Amniotic stem cell (primary cell): ENCODE measurements around the gene KCNMA1.

ENCODE experiments used
- DNase-seq: peaks from one replicate; lab custom pipeline; 2025; lab: John Stamatoyannopoulos, UW

Gene KCNMA1

DNA sequence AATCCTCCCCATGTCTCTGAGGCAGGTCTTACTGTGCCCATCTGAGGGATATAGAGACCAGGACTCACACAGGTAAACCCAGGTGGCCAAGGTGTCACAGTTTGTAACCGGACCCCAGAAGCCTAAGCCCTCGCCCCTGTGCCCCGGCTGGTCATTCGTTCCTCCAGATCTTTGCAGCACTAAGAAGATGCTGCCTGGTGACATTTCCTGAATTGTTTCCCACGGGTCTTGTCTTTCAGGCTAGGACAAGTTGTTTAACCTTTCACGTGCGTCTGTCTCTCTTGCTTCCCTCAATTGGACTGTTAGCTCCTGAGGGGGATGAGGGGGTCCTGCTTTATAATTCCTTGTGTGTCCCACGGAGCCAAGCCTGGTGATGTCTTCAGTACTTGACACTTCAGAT lies 158.0 kb downstream of the KCNMA1 start:
- no peak for DNase-seq

DNA sequence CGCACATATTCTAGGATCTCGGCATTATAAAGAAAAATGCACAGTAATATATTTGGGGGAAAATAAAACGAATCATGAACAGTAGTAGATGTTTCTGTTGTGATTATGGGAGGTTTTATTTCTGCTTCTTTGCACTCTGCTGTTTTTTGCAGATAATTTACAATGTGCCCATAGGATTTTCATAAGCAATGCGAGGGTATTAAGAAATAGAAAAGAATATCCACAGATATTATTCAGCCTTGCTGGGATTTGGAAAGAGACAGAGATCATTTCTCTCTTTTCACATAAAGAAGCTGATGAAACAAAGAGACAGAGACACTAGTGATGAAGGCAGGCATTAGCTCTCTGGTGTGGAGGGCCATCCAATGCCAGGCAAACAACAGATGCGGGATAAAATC lies 158.6 kb downstream of the KCNMA1 start:
- DNase-seq = no peak

DNA sequence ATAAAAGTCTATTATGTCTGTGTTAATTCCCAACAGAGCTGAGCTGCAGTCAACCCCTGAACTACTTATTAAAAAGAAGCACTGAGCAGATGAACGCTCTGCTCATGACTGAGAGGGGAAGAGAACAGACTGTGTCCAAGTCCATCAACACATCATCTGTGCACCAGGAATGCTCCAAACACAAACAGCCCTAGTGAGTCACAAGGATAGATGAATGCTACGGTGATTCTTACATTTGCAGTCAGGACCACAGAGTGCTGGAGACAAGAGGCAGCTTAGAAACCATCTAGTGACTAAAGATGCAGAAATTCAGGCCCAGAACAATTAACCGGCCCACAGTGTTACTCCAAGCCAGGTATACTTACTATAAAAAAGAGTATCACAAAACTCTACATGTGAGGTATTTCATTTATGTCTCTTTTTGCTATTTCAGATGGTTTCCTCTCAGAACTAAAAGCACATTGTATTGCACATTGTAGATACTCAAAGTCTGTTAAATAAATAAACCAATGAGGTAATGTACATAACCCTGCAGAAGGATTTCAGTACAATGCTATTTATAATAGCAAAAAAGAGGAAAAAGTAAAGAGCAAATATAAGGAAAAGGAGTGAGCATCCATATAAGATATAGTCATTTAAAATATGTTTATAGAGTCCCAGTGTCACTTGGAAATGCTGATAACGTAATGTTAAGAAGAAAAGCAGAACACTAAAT lies 159.2 kb downstream of the KCNMA1 start:
- DNase-seq = peak; percentile 68

DNA sequence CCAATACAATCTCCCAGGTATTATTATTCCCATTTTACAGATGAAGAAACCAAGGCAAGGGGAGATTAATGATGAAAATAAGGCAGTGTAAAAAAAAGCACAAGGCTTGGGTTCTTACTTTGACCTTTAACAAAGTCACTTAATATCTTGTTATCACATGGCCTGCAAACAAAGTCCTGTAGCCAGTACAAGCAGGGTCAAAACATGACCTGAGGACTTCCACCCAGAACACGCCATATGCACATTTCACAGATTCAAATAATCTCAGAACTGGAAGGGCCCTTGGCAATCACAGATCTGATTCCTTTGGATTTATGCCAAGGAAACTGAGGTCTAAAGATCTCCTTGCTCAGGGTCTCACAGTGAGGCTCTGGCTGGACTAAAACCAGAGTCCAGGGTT lies 162.1 kb downstream of the KCNMA1 start:
- DNase-seq = no peak

DNA sequence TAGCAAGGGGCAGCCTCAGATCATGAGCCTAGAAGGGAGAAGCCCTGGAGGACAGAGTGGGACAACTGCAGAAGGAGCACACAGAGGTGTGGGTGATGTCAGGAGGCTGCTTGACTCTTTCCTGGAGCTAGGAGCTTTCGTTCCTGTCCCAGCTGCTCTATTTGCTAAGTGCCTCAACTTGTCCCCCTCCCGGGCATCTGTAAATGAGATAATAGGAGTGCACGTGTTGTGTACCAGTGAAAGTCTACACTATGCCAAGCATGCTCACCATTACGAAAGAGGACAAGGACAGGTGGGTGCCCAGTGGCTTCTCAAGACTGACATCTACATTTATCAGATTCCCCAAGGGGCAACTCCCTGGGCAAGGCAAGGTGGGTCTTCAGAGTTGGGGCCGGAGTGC lies 162.7 kb downstream of the KCNMA1 start:
- DNase-seq = no peak

DNA sequence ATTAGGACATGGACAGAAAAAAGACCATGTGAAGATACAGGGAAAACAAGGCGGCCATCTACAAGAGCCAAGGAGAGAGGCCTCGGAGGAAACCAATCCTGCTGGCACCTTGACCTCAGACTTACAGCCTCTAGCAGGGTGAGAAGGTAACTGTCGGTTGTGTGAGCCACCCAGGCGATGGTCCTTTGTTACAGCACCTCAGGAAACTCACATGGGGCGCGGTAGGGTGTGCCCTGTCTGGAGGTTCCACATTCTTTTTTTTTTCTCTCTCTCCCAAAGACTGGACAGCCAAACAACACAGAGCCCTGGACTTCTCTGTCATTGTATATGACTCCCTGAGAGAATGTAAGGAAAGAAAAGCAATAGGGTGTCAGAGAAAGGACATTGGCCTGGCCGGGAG lies 163.2 kb downstream of the KCNMA1 start:
- no peak for DNase-seq

DNA sequence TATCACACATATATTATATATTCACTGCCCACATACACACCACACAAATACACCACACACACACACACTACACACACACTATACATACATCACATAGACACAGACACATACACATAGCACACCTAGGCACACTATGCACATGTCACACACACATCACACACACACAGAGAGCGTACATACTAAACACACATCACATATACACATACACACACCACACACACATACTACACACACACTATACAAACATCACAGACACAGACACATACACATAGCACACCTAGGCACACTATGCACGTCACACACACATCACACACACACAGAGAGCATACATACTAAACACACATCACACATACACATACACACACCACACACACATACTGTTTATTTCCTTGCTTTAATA lies 165.5 kb downstream of the KCNMA1 start:
- DNase-seq = no peak

DNA sequence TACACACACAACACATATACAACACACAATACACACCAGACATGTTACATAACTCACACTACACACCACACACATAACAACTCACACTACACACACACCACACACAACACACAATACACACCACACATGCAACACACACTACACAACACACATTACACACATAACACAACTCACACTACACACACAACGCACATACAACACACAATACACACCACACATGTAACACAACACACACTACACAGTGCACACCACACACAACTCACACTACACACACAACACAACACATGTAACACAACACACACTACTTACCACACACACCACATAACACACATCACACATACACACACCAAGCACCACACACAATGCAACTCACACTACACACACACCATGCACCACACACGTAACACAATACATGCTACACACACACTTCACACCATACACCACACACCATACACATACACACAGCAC lies 166.5 kb downstream of the KCNMA1 start:
- no peak for DNase-seq

DNA sequence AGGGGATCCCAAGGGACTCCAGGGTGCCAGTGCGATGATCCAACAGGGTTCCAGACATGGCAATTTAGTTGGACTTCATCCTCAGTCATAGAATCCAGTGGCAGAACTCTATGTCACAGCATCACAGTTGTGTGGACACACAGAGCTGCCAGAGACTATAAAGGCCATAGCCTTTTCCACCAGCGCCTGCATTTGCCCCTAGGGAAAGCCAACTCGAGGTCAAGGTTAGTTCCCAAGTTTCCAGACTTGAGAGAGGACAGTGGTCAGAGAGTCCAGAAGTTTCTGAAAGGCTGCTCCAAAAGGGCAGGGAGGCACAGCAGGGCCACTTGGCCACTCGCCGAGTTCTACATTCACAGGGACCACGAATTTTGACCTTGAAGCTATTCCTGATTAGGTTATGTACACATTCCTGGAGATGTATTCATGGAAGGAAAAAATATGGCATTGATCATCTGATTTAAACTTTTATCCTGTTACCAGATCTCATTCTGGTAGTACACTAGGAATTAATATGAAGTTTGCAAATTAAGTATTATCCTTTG lies 170.1 kb downstream of the KCNMA1 start:
- DNase-seq = no peak

DNA sequence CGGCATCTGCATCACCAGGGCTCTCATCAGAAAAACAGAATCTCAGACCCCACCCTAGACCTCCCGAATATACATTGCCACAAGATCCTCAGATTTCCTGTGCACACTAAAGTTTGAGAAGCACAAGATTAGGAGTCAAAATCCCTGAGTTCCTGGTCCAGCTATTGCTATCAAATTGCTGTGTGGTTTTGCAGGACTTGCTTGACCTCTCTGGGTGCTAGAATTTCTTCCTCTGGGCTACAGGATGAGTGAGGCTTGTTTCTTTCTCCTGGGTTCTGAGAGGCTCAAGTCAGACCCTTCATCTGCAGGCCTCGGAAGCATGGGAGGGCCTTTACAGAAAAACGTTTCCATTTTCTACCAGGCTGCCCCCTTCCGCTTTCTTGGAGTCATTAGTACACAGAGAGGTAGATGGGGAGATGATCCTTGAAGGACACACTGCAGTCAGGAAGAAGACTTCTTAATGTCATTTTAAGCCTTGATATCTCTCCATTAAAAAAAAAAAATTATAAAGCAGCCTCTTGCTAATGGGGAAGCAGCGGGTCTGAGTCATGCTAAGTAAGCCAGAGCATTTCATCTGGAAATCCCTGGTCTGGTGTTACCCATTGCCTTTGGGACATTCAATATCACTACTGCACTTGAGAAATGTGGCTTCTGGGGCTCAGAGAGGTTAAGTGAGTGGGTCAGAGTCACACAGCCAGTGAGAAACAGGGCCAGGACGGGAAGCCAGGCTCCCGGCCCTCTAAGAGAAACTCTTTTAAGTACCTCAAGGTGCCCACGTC lies 173.5 kb downstream of the KCNMA1 start:
- no peak for DNase-seq

DNA sequence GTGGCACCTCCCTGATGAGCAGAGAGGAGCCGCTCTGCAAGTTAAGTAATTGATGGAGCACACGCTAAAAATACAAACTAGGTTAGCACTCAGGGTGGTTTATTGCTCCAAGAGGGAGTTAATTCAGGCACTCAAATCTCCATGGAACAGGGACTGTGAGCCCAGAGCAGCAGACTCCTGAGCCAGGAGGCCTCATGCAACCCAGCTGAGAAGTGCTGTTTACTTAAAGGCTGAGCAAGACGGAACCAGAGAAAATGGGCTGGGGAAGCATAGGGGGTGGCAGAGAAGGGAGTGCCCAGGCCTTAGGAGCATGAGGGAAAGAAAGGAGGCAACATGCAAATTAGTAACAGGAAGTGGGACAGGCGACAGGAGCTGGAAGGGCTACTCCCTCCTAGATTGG lies 174.1 kb downstream of the KCNMA1 start:
- DNase-seq = no peak

DNA sequence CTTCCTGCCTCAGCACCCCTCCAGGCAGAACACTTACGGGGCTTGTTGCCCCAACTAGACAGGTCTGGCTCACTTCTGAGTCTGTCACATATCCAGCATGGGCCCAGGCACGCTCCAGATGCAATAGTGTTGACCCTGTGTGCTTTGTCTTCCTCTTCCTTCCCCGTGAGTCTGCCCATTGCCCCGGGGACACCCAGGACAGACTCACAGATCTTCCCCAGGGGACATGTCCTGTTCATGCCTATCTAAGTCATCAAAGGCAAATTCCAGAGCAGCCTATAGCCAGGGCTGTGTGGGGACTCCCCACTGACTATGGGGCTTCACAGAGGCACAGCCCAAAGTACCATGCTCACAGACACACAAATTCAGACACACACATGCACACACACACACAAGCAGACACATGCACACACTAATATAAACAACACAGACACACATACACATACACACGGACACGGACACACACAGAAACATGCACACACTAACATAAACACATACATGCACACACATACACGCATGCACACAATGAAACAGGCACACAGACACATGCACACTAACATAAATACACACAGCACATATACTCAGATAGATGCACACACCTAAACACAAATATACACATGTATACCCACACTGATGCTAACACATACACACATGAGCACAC lies 175.8 kb downstream of the KCNMA1 start:
- no peak for DNase-seq

DNA sequence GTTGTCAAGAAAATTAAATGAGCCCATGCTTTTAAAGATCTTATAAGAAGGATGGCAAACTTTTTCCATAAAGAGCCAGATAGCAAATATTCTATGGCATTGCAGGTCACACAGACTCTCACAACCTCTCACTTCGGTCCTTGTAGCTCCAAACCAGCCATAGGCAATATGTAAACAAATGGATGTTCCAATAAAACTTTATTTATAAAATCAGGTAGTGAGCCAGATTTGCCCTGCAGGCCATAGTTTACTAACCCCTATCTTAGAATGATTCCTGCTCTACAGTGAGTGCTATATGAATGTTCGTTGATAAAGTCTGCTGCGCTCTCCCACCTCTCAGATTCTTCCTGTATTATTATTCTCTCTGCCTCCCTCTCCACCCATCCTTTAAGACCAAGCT lies 177.7 kb downstream of the KCNMA1 start:
- no peak for DNase-seq

DNA sequence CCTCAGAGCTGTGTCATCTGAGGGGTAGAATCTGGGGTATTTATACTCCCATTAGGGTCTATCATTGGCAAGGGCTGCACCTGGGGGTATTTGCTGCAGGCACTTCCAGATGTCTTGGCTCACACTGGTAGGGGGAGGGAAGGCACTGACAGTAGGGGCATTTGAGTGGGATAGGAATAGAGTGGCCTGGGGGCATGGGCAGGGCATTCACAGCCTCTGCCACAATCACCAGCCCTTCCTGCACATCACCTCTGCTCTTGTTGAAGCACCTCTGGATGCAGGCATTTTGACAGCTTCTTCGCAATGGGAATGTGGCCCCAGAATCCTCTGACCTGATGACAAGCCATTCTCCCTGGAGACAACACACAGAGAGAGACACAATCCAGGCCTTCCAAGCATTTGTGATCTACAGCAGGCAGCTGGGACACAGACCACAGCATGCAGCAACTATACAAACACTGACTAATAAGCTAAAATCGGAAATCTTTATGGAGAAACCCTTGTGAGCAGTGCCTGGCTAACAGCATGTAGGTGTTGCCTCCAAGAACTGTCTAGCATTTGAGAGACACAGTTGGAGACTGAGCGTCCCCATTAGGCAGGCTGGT lies 178.5 kb downstream of the KCNMA1 start:
- no peak for DNase-seq

DNA sequence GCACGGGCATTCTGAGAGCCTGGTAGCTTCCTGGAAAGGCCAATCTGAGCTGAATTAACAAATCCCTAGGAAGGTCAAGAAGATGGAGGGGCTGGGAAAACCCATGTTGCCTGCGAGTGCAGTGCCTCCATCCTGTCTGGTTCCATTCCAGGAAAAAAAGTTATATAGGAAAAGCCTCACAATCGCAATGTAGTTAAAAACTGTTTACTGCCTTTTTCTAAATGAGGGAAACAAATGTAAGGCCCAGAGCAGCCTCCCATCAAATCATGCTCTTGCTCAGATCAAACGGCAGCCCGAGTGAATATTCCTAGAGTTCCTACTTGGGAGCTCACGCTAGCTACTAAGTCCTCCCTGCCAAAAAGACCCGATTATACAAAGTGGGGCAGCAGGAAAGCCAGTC lies 179.9 kb downstream of the KCNMA1 start:
- no peak for DNase-seq

DNA sequence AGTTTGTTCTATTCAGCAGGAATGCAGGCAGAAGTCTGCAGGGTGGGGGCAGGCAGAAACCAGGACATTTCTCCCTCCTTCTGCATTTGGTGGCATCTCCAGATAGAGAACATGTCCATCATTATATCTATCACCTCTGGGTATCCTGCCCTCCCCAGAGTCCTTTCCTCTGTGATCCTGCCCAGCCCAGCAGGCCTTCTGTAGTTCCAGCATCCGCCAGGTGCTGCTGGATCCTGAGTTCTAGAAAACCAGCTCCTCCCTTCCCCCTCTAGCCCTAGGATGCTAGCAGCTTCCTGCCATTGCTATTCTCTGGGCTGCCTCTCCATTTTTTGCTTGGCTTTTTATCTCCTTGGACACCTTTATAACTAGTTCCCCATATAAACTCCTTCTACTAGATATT lies 180.3 kb downstream of the KCNMA1 start:
- DNase-seq = no peak

DNA sequence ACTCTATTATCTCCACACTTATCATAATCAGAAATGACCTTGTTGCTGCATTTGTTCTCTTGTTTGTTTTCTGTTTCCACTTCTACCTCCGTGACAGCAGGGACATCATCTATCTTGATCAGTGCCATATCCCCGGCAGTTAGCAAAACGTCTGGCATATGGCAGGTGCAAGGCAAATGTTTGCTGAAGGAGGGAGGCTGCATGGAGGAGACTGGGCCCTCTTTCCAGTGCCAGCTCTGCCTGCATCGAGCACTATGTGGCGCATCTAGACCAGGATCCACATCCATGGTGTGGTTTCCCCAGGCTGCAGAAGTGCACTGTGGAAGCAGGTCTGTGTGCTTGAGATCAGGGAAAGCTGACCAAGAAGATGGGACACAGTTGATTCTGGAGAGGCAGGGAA lies 181.2 kb downstream of the KCNMA1 start:
- DNase-seq = no peak

DNA sequence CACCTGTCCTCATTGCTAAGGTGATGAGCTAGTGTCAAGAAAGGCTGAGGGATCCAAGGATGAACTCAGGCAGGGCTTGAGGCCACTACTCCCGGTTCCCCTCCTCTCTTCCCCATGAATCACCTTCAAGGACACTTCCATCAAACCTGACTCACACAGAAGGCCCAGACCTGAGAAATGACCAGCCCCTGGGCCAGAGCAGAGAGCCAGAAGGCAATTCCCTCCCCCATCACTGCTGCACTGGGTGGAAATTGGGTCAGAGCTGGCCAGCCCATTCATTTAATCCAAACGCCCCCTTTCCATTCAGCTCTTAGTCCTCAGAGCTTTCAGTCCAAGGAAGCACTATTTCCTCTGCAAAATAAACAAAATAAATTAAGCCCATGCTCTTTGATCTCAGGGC lies 182.0 kb downstream of the KCNMA1 start:
- no peak for DNase-seq

DNA sequence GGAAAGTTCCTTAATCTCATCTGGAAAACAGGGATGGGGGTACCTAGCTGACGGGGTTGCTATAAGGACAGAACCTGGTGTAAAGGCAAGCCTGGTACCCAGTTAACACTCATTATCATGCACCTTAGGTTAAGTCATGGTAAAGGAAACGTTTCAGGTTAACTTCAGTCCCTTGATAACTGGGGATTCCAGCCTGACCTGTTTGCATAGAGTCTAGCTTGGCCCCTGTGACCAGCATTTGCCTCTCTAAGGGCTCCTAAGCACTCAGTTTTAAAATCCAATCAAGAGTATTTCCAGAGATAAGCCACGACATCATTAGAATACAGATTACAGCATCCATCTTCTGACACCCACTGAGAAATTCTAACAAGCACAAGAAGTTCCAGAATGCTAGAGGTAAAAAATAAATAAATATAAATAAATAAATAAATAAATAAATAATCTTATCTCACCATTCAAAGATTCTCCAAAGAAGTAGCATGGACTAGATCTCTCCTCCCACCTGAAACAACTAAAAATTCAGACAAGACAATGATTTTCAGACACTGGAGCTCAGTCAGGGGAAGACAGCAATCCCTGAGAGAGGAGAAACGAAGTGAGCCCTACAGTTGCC lies 184.6 kb downstream of the KCNMA1 start:
- DNase-seq = no peak

DNA sequence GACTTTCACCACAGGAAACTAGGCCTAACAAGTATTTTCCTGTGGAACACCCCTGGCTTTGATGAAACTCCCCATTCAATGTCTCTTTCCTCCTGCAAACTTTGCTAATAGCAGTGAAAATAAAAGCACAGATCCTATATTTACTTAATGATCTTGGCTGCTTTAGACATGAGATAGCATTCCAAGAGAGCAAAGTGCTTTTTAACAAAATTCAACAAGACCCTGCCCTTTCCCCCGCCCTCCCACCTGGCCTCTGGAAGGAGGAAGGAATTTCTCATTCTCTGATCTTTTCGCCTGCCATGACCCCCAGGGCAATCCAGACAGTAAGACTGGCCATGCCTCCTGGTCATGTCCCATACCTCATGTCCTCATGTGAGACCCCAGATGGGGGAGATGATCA lies 185.7 kb downstream of the KCNMA1 start:
- no peak for DNase-seq

DNA sequence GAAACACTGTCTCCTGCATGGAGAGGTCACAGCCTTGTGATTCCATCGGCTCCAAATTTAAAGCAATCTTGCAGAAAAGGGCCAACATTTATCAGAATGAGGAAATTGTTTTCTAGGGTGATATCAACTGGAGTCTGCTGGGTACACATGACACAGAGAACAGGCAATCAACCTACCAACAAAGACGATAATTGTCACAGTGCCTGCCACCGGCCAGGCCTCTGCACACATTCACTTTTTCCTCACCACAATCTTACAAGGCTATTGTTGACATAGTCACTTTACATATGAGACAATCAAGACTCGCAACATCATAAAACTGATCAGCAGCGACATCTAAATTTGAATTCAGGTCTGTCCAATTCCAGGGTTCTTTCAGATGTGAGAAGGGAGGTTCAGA lies 189.4 kb downstream of the KCNMA1 start:
- no peak for DNase-seq

DNA sequence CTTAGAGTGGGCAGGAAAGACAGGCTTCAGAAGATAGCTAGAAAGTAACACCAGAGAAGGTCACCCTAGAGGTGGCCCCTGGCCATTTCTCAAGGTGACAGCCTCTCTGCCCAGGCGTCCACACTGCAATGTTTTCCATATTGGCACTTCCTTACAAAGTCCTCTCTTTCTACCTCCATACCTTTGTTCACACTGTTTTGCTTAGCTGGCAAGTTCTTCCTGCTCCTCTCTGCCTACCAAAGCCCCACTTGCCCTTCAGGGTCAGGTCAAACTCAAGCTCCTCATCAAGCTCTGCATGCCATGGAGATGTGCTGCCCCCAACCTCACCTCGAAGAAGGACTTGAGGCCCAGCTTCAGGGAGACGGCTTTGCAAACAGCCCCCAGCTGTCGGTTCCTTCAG lies 190.9 kb downstream of the KCNMA1 start:
- DNase-seq = no peak
